SK-N-SH treated with all-trans-retinoic acid at 6 μM for 48 hours (cell line): ENCODE measurements around the gene EP400.

ENCODE experiments used
- ATAC-seq: fragments of 200-7000 bp; cut with Tn5 transposase; 3 replicates; pipeline ENCODE4 v1.9.1; 2020; ENCODE audit warnings: mild to moderate bottlenecking, moderate library complexity
- ARNTL ChIP-seq: fragments of 450-650 bp; formaldehyde crosslinking; IDR thresholded peaks from 2 replicates; pipeline ENCODE4 v1.5.0; 2020; ENCODE audit warnings: low read depth, mild to moderate bottlenecking, moderate library complexity, borderline replicate concordance
- BACH2 ChIP-seq: fragments of 250-450 bp; sonication (Bioruptor Pico); IDR thresholded peaks from 2 replicates; pipeline ENCODE4 v1.9.0; 2021; ENCODE audit warnings: mild to moderate bottlenecking, borderline replicate concordance
- CSDC2 ChIP-seq: fragments of 250-450 bp; sonication (Bioruptor Pico); IDR thresholded peaks from 2 replicates; pipeline ENCODE4 v1.5.0; 2020; ENCODE audit warnings: mild to moderate bottlenecking, moderate library complexity
- CSRNP3 ChIP-seq: fragments of 250-450 bp; sonication (Bioruptor Pico); IDR thresholded peaks from 2 replicates; pipeline ENCODE4 v1.5.1; 2021; ENCODE audit warnings: mild to moderate bottlenecking, moderate library complexity
- ESRRG ChIP-seq: fragments of 250-450 bp; sonication (Bioruptor Pico); IDR thresholded peaks from 2 replicates; pipeline ENCODE4 v1.6.1; 2021; ENCODE audit warnings: mild to moderate bottlenecking
- GLIS3 ChIP-seq: fragments of 250-450 bp; sonication (Bioruptor Pico); IDR thresholded peaks from 2 replicates; pipeline ENCODE4 v1.5.0; 2020; ENCODE audit warnings: mild to moderate bottlenecking, moderate library complexity
- ISL1 ChIP-seq: fragments of 250-450 bp; sonication (Bioruptor Pico); IDR thresholded peaks from 2 replicates; pipeline ENCODE4 v2.1.2; 2022; ENCODE audit warnings: mild to moderate bottlenecking, moderate library complexity
- OSR1 ChIP-seq: fragments of 250-450 bp; sonication (Bioruptor Pico); IDR thresholded peaks from 2 replicates; pipeline ENCODE4 v1.8.0; 2022; ENCODE audit warnings: moderate library complexity, mild to moderate bottlenecking, inconsistent platforms
- PPARA ChIP-seq: fragments of 250-450 bp; sonication (Bioruptor Pico); IDR thresholded peaks from 2 replicates; pipeline ENCODE4 v1.5.0; 2020; ENCODE audit warnings: mild to moderate bottlenecking, borderline replicate concordance
- RARB ChIP-seq: fragments of 250-450 bp; sonication (Bioruptor Pico); IDR thresholded peaks from 2 replicates; pipeline ENCODE4 v1.8.0; 2021; ENCODE audit warnings: mild to moderate bottlenecking, moderate library complexity
- SNAI2 ChIP-seq: fragments of 250-450 bp; sonication (Bioruptor Pico); IDR thresholded peaks from 2 replicates; pipeline ENCODE4 v1.5.0; 2020; ENCODE audit warnings: mild to moderate bottlenecking, moderate library complexity
- TOX ChIP-seq: fragments of 250-450 bp; sonication (Bioruptor Pico); IDR thresholded peaks from 2 replicates; pipeline ENCODE4 v1.8.0; 2021; ENCODE audit warnings: mild to moderate bottlenecking, moderate library complexity, borderline replicate concordance
- ZC3H10 ChIP-seq: fragments of 250-450 bp; sonication (Bioruptor Pico); IDR thresholded peaks from 2 replicates; pipeline ENCODE4 v1.5.1; 2021; ENCODE audit warnings: mild to moderate bottlenecking, moderate library complexity
- ZFP3 ChIP-seq: fragments of 250-450 bp; sonication (Bioruptor Pico); IDR thresholded peaks from 2 replicates; pipeline ENCODE4 v1.5.0; 2020; ENCODE audit warnings: mild to moderate bottlenecking, moderate library complexity
- ZFP30 ChIP-seq: fragments of 450-650 bp; formaldehyde crosslinking; IDR thresholded peaks from 2 replicates; pipeline ENCODE4 v1.5.0; 2022; ENCODE audit warnings: mild to moderate bottlenecking, moderate library complexity
- ZNF565 ChIP-seq: fragments of 450-650 bp; formaldehyde crosslinking; conservative IDR thresholded peaks from 2 replicates; pipeline ENCODE4 v1.5.0; 2020; ENCODE audit warnings: low read depth, mild to moderate bottlenecking, moderate library complexity
- TF ChIP-seq, protein P1 (sequence below): fragments of 250-450 bp; sonication (Bioruptor Pico); IDR thresholded peaks from 2 replicates; pipeline ENCODE4 v1.5.1; 2020; ENCODE audit warnings: low read depth, mild to moderate bottlenecking, moderate library complexity
- TF ChIP-seq, protein P2 (sequence below): fragments of 250-450 bp; sonication (Bioruptor Pico); IDR thresholded peaks from 2 replicates; pipeline ENCODE4 v1.8.0; 2021; ENCODE audit warnings: low read depth, mild to moderate bottlenecking, moderate library complexity, borderline replicate concordance
- TF ChIP-seq, protein P3 (sequence below): fragments of 250-450 bp; sonication (Bioruptor Pico); IDR thresholded peaks from 2 replicates; pipeline ENCODE4 v1.8.0; 2020; ENCODE audit warnings: mild to moderate bottlenecking, moderate library complexity, borderline replicate concordance
- TF ChIP-seq, protein P4 (sequence below): fragments of 250-450 bp; sonication (Bioruptor Pico); IDR thresholded peaks from 2 replicates; pipeline ENCODE4 v1.5.0; 2020; ENCODE audit warnings: mild to moderate bottlenecking, moderate library complexity

The EP400 gene

DNA sequence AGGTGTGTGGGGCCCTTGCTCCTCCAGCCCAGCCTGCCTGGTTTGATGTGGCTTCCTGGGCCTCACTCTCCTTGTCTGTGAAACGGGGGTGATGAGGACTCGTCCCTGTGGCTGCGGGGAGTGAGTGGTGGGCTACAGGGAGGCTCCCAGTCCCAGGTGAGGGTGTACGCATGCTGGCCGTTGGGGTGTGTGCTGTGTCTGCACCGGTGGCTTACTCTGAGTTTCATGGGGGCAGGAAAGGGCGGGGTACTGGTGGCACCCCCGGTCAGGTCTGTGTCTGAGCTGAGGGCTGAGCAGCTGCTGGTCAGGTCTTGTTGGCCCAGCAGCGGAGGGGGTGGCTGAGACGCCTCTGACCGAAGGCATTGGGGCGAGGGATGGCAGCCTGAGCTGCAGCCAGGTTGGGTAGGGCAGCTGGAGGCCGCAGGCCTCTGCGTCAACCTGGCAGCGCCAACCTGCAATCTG lies 44.1 kb upstream of the EP400 start (continued):
- TF ChIP-seq, protein P1, sequence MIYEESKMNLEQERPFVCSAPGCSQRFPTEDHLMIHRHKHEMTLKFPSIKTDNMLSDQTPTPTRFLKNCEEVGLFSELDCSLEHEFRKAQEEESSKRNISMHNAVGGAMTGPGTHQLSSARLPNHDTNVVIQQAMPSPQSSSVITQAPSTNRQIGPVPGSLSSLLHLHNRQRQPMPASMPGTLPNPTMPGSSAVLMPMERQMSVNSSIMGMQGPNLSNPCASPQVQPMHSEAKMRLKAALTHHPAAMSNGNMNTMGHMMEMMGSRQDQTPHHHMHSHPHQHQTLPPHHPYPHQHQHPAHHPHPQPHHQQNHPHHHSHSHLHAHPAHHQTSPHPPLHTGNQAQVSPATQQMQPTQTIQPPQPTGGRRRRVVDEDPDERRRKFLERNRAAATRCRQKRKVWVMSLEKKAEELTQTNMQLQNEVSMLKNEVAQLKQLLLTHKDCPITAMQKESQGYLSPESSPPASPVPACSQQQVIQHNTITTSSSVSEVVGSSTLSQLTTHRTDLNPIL: no peak

- no peak for TF ChIP-seq TOX (CRISPR knock-in tag)
- TF ChIP-seq ESRRG (CRISPR knock-in tag): no peak
- ATAC-seq: no peak
These were observed 42.2 kb upstream of the EP400 start for GRCh38 chr12:131907379-131908091.

DNA sequence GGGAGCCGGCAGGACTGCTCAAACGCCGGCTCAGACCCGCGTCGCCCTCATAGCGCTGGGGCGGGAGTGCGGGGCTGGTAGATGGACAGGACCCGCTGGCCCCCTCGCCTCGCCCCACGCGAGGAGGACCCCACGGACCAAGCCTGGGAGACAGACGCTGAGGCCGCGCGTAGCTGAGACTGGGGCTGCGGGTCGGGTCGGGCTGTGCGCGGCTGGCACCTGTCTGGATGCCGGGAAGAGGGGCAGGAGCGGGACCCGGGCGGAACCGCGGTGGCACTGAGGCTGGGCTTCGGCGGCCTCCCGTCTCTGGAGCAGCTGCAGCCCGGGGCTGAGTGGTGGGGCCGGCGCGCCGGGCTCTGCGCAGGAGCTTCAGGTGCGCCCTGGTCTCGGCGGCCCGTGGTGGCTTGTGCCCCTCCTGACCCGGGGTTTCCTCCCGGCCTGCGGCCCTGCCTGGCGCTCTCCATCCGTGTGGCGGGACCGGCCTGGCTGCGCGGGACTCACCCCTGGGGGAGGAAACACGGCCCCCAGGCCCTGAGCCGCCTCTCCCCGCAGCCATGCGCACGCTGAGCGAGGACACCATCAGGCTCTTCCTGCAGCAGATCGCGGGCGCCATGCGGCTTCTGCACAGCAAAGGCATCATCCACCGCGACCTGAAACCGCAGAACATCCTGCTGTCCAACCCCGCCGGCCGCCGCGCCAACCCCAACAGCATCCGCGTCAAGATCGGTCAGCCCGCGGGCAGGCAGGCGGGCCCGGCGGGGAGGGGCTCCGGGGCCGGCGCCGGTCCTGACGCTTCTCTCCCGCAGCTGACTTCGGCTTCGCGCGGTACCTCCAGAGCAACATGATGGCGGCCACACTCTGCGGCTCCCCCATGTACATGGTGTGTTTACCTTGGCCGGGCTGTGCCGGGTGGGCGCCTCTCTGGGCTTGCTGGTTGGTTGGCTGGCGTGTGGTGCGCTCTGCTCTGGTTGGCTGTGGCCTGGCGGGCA lies 41.4 kb upstream of the EP400 start:
- TF ChIP-seq RARB (CRISPR knock-in tag) (no peak), ARNTL (CRISPR knock-in tag) (no peak), GLIS3 (CRISPR knock-in tag) (no peak), ZC3H10 (no peak), ZNF565 (CRISPR knock-in tag) (no peak), ISL1 (no peak), OSR1 (no peak), CSRNP3 (CRISPR knock-in tag) (no peak), PPARA (CRISPR knock-in tag) (no peak), CSDC2 (CRISPR knock-in tag) (no peak), ZFP3 (CRISPR knock-in tag) (no peak), SNAI2 (no peak), ZFP30 (no peak), TOX (CRISPR knock-in tag) (no peak), BACH2 (CRISPR knock-in tag) (no peak)
- TF ChIP-seq, protein P2, sequence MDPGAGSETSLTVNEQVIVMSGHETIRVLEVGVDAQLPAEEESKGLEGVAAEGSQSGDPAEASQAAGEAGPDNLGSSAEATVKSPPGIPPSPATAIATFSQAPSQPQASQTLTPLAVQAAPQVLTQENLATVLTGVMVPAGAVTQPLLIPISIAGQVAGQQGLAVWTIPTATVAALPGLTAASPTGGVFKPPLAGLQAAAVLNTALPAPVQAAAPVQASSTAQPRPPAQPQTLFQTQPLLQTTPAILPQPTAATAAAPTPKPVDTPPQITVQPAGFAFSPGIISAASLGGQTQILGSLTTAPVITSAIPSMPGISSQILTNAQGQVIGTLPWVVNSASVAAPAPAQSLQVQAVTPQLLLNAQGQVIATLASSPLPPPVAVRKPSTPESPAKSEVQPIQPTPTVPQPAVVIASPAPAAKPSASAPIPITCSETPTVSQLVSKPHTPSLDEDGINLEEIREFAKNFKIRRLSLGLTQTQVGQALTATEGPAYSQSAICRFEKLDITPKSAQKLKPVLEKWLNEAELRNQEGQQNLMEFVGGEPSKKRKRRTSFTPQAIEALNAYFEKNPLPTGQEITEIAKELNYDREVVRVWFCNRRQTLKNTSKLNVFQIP (CRISPR knock-in tag): no peak
- TF ChIP-seq, protein P3, sequence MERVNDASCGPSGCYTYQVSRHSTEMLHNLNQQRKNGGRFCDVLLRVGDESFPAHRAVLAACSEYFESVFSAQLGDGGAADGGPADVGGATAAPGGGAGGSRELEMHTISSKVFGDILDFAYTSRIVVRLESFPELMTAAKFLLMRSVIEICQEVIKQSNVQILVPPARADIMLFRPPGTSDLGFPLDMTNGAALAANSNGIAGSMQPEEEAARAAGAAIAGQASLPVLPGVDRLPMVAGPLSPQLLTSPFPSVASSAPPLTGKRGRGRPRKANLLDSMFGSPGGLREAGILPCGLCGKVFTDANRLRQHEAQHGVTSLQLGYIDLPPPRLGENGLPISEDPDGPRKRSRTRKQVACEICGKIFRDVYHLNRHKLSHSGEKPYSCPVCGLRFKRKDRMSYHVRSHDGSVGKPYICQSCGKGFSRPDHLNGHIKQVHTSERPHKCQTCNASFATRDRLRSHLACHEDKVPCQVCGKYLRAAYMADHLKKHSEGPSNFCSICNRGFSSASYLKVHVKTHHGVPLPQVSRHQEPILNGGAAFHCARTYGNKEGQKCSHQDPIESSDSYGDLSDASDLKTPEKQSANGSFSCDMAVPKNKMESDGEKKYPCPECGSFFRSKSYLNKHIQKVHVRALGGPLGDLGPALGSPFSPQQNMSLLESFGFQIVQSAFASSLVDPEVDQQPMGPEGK: no peak
- TF ChIP-seq, protein P1: no peak
- TF ChIP-seq, protein P4, sequence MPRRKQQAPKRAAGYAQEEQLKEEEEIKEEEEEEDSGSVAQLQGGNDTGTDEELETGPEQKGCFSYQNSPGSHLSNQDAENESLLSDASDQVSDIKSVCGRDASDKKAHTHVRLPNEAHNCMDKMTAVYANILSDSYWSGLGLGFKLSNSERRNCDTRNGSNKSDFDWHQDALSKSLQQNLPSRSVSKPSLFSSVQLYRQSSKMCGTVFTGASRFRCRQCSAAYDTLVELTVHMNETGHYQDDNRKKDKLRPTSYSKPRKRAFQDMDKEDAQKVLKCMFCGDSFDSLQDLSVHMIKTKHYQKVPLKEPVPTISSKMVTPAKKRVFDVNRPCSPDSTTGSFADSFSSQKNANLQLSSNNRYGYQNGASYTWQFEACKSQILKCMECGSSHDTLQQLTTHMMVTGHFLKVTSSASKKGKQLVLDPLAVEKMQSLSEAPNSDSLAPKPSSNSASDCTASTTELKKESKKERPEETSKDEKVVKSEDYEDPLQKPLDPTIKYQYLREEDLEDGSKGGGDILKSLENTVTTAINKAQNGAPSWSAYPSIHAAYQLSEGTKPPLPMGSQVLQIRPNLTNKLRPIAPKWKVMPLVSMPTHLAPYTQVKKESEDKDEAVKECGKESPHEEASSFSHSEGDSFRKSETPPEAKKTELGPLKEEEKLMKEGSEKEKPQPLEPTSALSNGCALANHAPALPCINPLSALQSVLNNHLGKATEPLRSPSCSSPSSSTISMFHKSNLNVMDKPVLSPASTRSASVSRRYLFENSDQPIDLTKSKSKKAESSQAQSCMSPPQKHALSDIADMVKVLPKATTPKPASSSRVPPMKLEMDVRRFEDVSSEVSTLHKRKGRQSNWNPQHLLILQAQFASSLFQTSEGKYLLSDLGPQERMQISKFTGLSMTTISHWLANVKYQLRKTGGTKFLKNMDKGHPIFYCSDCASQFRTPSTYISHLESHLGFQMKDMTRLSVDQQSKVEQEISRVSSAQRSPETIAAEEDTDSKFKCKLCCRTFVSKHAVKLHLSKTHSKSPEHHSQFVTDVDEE (CRISPR knock-in tag): no peak
- ATAC-seq: no peak
